ENCODE results near the gene MSN.
"Not testable (repeated sequence)": the region's sequence is repeated elsewhere in the genome, so short reads cannot be mapped to it uniquely, and the experiment has no call there.

The MSN gene

DNA sequence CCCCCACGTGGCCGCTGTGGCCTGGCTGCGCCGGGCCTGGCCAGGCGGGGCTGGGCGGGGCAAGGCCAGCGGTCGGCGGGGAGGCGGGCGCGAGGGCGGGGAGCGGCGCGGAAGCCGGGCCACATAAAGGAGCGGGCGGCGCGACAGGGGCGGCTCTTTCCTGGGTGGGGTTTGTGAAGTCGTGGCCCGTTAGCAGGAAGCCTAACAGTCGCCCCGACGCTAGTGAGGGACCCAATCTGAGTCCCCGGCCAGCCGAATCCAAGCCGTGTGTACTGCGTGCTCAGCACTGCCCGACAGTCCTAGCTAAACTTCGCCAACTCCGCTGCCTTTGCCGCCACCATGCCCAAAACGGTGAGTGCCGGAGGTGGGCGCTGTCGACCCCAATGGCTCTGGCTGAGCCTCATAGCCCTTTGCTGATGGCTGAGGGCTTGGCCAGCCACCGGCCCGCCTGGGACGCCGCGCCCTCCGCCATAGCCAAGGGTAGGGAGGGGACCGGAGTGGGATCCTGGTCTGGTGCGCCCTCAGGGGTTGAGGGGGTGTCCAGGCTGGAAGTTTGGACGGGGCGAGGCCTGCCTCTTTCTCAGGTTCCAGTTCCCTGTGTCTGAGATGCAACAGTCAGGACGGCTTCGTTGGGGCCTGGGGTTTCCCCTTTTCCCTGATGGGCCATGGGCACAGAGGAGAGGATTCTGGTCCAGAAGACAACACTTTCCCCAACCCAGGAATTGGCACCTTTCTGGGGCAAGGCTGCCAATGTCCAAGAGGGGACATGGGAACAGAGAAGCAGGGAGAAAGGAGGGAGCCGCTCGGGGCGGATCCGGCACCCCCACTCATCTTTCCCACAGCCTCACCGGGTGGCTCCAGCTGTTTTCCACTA lies at the start of gene MSN:
Gene MSN (plus strand): TSS at position 152 of the 874 bp plus-strand sequence. CDS start 188 bp downstream, at position 340.
- DNase-seq, result no peak

DNA sequence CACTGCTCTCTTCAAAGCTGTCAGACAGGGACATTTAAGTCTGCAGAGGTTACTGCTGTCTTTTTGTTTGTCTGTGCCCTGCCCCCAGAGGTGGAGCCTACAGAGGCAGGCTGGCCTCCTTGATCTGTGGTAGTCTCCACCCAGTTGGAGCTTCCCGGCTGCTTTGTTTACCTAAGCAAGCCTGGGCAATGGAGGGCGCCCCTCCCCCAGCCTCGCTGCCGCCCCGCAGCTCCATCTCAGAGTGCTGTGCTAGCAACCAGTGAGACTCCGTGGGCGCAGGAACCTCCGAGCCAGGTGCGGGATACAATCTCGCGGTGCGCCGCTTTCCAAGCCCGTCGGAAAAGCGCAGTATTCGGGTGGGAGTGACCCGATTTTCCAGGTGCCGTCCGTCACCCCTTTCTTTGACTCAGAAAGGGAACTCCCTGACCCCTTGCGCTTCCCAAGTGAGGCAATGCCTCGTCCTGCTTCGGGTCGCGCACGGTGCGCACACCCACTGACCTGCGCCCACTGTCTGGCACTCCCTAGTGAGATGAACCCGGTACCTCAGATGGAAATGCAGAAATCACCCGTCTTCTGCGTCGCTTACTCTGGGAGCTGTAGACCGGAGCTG lies 47.3 kb upstream of the MSN start:
- DNase-seq, result not testable (repeated sequence)

DNA sequence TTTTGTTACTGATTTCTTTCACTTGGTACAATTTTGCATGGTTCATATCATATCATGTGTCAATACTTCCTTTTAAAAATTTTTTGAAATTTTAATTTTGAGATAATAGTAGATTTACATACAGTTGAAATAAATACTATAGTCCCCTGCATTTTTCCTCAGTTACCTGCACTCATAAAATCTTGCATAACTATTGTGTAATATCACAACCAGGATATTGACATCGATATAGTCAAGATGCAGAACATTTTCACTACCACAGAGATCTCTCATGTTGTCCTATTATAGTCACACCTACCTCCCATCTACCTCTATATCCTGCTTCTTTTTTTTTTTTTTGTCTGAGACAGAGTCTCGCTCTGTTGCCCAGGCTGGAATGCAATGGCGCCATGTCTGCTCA lies 36.7 kb upstream of the MSN start:
- DNase-seq, result no peak

DNA sequence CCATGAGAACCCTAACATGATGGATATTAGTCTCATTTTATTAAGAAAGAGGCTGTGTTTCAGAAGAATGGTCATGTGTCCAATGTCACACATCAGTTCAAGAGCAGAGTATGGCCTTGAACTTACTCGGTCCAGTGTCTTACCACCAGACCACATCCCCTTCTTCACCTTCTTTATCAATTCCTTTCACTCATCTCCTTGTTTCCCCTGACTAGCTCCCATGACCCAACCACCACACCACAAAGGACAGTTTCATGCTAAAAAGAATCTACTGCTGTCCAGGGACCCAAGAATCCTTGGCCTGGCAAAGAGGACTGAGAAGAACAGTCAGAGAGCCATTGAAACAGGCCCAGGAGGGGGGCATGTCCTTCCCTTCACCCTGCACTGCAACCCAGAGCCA lies 33.6 kb upstream of the MSN start:
- DNase-seq, result no peak

DNA sequence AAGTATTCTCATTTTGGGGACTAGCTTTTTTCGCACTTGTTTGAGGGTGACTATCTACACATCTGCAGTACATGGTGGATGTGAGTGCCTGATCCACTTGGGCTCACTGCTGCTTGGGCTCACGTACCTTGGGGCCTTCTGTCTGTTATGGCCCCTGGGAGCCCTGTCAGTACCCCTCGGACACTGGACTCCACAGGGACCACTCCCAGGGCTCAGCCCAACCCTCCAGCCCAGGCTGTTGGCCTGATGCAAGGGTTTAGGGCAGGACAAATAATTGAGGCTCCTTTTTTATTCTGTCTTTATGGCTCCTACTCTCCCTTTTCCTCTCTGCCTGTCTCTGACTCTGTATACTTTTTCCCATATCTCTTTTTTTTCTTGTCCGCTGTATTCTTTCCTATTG lies 32.7 kb upstream of the MSN start:
- DNase-seq, result no peak

DNA sequence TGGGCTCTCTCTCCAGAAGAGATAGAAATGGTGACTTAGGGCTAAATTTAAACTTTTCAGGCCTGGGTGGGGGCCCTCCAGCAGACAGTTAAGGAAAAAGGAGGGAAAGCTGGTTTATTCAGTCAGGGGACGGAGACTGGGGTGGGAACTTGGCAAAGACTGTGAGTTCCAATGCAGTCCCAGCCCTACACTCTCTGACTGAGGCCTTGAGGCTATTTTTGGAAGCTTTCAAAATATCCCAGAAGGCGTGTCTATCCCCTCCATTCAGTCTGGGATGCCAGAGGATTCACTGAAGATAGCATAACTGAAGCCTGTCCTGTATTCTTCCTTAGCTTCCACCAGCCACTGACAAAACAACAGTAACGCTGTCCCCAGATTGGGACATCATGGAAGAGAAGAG lies 32.1 kb upstream of the MSN start:
- no peak for DNase-seq

DNA sequence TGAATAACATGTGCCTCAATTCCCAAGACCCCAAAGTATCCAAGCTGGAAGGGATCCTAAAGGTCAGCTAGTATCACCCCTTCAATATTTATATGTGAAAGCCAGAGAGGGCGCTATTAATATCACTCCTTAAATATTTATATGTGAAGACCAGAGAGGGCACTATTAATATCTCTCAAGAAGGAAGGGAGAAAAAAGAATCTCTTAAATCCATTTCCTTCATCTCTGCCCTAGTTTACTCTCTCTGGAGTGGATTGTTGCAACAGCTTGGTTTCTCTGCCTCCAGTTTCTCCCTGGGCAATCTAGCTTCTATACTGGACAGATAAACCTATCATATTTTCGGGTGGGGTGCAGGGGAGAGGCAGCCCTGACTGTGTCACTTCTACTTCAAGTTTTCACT lies 31.6 kb upstream of the MSN start:
- no peak for DNase-seq

DNA sequence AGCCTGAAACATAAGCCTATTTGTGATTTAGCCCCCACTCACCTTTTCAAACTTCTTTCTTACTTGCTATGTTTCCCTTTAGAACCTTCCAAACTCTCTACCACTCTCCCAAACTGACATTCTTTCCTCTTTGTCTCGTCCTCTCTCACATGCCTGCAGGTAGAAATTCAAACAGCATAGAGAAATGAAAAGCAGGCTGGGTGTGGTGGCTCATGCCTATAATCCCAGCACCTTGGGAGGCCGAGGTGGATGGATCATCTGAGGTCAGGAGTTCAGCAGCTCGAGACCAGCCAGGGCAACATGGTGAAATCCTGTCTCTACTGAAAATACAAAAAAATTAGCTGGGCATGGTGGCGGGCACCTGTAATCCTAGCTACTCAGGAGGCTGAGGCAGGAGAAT lies 31.2 kb upstream of the MSN start:
- not testable (repeated sequence) for DNase-seq

DNA sequence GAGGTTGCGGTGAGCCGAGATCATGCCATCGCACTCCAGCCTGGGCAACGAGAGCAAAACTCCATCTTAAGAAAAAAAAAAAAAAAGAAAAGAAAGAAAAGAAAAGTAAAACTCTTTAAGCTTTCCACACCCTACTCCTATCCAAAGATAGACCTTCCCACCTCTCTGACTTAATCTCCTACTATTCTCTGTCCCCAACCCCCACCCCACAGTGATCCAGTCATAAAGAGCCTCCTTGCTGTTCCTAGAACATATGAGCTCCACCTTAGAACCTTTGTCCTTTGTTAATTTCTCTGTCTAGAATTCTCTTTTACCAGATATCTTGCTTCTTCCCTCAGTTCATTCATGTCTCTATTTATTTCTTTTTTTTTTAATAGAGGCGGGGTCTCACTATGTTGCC lies 30.1 kb upstream of the MSN start:
- no peak for DNase-seq

DNA sequence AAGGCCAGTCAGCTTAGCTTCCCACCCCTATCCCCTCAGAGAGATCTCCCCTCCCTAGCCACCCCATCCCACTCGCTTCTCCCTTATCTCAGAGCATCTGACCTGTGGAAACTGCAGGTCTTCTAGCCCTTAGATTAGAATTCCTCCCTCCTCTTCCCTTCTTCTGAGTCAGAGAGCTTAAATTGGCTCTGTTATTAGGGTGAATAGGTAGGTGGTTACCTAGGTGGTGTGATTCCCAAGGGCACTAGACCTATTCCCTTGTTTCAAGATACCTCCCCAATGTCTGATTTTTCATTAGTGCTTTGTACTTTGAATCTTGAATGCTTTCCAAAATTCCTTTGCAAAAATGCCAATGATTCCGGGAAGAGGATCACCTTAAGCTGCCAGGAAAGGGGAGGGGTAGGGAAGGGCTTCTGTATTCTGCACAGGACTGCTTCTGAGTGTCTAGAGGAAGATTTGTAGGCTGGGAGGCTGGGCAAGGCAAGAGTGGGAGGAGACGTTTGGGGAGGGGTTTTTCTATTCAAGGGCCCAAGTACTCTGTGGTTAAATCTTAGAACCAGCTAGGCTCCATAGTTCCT lies 24.5 kb upstream of the MSN start:
- no peak for DNase-seq

DNA sequence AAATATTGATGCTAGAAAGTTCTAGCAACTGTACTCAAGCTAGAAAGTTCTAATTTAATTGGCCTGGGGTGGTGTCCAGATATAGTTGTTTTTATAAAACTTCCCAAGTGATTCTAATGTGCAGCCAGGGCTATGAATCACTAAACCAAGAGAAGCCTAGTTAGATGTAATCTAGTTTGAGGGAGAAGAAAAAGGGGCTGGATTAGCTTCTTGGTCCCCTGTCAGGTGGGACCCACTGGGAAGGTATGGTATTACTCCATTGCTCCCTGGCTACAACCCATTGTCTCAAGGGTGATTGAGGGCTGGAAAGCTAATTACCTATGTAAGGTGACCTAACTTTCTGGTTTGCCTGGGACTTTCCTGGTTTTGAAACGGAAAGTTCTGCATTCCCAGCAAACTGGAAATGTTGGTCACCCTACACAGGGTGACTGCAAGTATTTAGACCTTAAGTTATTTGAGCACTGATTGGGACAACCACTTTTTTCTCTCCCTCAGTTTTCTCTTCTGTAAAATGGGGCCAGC lies 23.9 kb upstream of the MSN start:
- DNase-seq, result no peak

DNA sequence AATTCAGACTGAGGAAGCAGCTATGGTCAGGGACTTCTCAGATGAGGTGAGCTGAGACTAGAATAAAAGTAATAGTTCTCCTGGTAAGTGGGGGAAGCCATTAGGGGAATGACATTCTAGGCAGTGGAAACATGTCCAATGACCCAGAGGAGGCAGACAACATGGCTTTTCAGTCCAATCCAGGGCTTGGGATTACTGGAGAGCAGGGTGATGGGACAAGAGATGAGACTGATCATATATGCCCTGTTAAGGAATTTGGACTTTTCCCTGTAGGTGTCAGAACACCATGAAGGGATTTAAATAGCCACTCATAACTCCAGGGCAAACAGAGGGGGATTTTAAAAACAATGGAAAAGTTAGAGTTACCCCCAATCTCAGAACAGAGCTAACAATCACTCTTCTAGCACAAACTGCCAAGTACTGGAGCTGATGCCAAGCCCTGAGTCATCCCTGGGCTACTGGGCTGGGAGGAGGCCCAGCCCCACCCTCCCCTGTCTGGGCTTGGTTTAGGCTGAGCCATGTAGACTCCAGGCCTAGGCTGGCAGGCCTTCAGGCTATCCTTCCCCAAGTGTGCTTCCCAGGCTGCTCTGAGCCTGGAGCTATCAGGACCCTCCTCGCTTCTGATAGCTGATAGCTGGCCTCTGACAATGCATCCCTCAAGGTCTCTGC lies 22.7 kb upstream of the MSN start:
- no peak for DNase-seq

DNA sequence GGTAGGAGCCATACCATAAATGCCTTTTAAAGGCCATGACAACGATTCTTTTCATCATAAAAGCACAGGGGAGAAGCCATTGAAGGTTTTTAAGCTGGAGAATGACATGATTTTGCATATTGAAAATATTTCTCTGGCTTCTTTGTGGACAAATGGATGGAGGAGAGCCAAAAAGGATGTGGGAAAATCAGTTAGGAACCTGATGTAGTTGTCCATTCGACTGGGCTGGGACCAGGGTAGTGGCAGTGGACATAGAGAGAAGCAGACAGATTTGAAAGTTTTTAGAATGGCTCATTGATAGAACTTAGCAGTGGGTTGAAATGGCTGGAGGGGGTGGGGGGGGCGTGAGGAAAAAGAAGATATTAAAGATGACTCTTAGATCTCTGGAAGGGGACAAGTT lies 19.7 kb upstream of the MSN start:
- no peak for DNase-seq

DNA sequence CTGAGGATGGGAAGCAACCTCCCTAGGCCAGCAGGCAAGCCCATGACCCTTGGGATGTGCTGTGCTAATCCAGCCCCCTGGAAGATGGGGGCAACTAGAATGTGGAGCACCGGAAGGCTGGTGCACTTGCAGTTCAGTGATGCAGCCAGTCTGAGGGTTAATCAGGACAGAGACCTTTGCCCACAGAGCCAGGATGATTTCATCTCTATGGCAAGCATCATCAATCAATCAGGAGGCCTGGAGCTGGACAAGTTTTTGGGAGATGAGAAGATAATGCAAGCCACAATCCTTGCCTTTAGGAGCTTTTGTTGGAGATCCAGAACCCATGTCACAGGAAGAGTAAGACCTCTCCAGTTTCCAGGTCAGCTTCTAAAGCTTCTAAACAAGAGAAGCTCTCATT lies 15.4 kb upstream of the MSN start:
- no peak for DNase-seq

DNA sequence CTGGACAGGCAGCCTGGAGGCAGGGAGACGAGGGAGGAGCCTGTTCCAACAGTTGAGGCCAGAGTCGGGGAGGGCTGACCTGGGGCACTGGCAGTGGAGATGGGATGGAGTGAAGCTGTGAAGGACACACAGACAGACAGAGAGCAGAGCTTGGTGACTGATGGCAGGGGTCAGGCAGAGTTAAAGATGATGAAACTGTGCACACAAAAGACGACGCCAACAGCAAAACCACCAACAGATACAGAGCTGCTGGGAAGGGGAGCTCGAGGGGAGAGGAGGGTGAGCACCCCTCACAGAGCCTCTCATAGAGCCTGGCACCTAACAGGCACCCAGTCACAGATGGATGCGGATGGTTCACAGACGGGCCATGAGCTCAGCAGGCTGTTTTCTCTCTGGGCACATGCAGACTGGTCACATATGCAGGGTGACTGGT lies 10.4 kb upstream of the MSN start:
- not testable (repeated sequence) for DNase-seq

DNA sequence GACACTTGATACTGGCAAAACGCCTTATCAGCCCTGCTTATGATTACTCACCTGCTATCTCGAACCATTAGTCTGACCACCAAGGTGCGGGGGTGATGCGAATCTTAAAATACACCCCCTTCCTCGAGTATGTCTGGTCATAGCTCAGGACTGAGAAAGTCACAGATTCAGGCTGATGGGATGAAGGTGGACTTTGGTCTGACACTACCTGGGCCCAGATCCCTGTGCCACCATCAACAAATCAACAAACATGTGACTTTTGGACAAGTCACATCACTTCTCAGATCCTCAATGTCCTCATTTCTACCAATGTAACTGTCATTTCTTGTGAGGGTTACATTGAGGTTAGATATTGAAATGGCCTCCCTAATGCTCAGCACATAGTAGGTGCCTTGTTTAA lies 9.8 kb upstream of the MSN start:
- DNase-seq, result no peak

DNA sequence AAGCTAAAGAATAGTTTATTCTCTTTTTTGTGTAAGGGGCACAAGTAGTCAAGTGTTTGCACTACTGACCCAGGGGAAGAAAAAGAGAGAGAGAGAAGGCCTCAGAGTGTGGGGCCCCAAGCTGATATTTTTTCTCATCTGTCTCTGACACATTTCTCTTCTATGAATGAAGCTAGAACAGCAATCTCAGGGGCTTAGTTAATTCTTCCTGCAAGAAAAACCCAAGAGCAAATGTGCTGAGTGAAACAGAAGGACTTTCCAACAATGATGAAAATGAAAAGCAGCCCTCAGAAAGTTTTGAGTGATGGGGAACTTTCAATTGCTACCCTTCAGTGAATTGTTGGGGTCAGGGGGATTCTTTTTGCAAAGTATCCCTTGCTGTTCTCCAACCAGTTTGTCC lies 9.2 kb upstream of the MSN start:
- no peak for DNase-seq

DNA sequence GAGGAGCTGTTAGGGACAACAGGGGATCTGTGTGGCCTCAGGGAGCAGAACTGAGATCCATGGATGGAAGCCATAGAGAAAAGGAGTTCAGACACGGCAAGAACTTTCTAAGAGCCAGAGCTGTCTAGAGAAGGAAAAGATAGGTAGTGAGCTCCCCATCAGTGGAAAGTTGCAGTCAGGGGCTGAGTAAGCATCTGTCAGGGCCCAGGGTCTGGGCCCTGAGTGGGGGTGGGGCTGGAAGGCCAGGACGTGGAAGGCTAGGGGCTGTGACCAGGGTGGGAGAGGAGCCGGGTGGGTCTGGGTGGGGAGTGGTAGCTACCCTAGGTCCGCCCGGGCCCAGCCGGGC lies 324 bp upstream of the MSN start:
- no peak for DNase-seq

DNA sequence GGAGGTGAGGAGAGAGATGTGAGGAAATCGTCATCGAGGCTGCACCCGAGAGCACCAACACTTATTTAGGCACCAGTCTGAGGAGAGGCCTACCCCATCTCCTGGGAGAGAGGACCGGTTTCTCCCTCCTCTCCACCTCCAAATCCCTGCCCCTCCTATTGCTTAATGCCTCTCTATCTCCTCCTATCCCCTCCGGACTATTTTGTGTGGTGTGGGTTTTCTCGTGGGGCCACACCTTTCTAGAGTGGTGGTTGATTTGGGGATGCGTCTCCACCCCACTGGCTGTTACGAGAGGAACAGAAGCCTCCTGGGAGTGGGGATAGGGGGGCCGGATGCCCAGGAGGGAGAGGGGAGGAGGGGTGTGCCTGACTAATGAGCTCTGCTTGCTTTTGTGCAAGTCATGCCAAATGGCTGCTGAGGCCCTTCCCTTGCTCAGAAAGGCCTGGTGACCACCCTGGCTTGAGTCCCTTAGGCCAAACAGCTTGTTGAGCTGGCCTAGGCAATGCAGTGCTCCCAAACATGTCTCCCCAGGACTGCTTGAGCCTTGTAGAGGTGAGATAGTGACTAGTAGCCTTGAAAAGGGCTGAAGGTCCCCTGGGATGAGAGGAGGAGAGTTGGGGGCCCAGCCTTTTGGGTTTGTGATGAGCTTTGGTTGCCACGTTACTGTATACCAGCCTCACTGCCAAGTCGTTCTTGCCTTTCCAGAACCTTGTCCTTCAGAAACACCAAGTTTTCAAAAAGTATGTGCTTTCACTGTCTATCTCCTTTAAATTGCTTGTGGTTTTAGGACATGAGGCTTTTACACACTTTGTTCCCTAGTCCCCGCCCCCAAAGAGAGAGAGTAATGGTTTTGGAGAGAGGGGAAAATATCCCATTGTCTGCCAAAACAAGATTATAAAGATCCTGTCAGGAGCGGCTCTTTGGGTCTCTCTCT lies 1.2 kb downstream of the MSN start:
- no peak for DNase-seq

DNA sequence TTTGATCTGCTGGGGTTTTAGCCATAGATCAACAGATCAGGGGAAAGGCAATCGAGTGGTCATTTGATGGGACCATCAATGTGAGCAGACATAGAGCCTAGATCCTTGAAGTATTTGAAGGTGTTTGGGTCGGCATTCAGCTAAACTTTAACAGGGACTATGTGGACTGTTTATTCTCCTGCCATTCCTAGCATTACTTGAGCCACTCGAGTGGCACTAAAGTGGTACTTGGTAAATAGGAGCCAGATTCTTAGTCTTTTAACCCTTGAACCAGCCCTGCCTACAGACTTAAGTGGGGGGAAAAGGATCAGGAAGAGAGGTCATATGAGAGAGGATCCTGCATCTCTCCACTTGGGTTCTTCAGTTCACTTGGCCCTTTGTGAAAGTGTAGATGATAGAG lies 3.8 kb downstream of the MSN start:
- DNase-seq, result no peak

DNA sequence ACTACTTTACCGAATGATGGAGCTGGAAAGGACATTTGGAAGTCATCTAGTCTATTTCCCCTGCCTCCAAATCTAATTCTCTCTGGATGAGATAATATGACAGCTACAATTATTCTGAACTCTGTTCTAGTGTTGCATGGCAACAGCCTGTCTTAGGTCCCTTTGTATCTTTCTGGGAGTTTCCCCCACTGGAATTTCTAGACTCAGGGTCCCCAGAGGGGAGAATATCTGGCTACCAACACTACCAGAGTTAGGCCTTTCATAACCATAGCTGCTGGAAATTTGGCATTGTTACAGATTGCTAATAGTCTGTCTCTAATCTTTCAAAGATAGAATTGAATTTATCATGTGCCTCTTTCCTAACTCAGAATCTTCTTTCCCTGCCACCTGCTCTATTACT lies 4.5 kb downstream of the MSN start:
- DNase-seq, result no peak

DNA sequence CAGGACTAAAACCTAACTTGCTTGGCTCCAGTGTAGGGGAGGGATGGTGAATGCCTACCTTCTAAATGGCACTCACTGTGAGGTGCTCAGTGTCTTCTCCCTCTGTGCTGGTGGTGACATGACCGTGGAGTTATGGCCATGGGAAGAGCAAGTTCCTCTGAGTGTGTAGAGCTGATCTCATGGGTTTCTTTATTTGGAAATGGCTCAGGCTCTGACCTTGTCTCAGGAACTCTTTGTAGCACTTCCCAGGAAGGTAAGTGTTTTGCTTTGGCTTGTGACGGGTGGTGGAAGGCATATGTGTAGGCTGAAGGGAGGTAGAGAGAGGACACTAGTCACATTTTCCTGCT lies 6.4 kb downstream of the MSN start:
- no peak for DNase-seq
